IMR-90 (cell line): ENCODE measurements around the gene TBXAS1. TPM values are rescaled to one million over a fixed set of nuclear protein-coding genes. Genes with fewer than 3 reads are reported as not detected.

Experiments used
- ATAC-seq: fragments of 200-7000 bp; cut with Tn5 transposase; 2 replicates; pipeline ENCODE4 v1.9.1; 2020; ENCODE audit warnings: low read depth, mild to moderate bottlenecking, moderate library complexity
- BruUV-seq: library from RNA; stranded (reverse); fragments of 400-500 nt; replicated peaks from 2 replicates; lab custom pipeline; 2021; lab: Mats Ljungman, UMichigan
- CTCF ChIA-PET: fragments of 300-600 bp; formaldehyde crosslinking; extraction: SDS; loops from one replicate; lab custom pipeline; 2021; ENCODE audit warnings: antibody characterized with exemption; lab: Yijun Ruan, JAX
- POLR2A ChIA-PET: fragments of 300-600 bp; sonication (Branson Sonifier 250); formaldehyde crosslinking; loops from one replicate; lab custom pipeline; 2022; ENCODE audit warnings: antibody characterized with exemption; ENCODE audit not compliant: unreplicated experiment; lab: Charles Lee
- DNase-seq: peaks from one replicate; pipeline ENCODE4 v3.0.0; 2013
- H2AFZ ChIP-seq: replicated peaks from 2 replicates; pipeline ENCODE3; 2013; ENCODE audit warnings: low read length, mild to moderate bottlenecking; ENCODE audit not compliant: poor library complexity
- H2AK5ac ChIP-seq: 2 replicates; pipeline ENCODE4 v1.6.1; 2013; ENCODE audit warnings: low read depth, low read length, inconsistent platforms
- H2AK9ac ChIP-seq: replicated peaks from 2 replicates; pipeline ENCODE3; 2013; ENCODE audit warnings: mild to moderate bottlenecking, low read depth, low read length, moderate library complexity; ENCODE audit not compliant: poor library complexity
- H2BK120ac ChIP-seq: 2 replicates; pipeline ENCODE4 v1.6.1; 2013; ENCODE audit warnings: low read depth, low read length, inconsistent platforms
- H2BK15ac ChIP-seq: 3 replicates; pipeline ENCODE4 v1.6.1; 2013; ENCODE audit warnings: low read depth, low read length, inconsistent platforms
- H2BK20ac ChIP-seq: 2 replicates; pipeline ENCODE4 v1.6.1; 2013; ENCODE audit warnings: low read depth, mild to moderate bottlenecking, inconsistent platforms, low read length, moderate library complexity
- H2BK5ac ChIP-seq: 2 replicates; pipeline ENCODE4 v1.6.1; 2013; ENCODE audit warnings: mild to moderate bottlenecking, low read depth, low read length, inconsistent platforms; ENCODE audit not compliant: poor library complexity, severe bottlenecking
- H3K14ac ChIP-seq: replicated peaks from 2 replicates; pipeline ENCODE4 v1.6.1; 2013; ENCODE audit warnings: low read depth, low read length, inconsistent platforms
- H3K18ac ChIP-seq: 2 replicates; pipeline ENCODE4 v1.6.1; 2013; ENCODE audit warnings: low read depth, low read length, control low read depth
- H3K23ac ChIP-seq: 2 replicates; pipeline ENCODE4 v1.6.1; 2013; ENCODE audit warnings: low read depth, low read length, inconsistent platforms
- H3K27ac ChIP-seq: 2 replicates; pipeline ENCODE4 v1.5.1; 2013; ENCODE audit warnings: mild to moderate bottlenecking, control low read depth, low read length; ENCODE audit not compliant: insufficient read depth
- H3K27me3 ChIP-seq: 2 replicates; pipeline ENCODE4 v1.6.1; 2013; ENCODE audit warnings: low read length; ENCODE audit not compliant: control insufficient read depth, insufficient read depth
- H3K36me3 ChIP-seq: 2 replicates; pipeline ENCODE4 v1.6.1; 2013; ENCODE audit warnings: low read length, mixed read lengths; ENCODE audit not compliant: control insufficient read depth, insufficient read depth
- H3K4ac ChIP-seq: 2 replicates; pipeline ENCODE4 v1.6.1; 2013; ENCODE audit warnings: low read depth, low read length, inconsistent platforms
- H3K4me1 ChIP-seq: 2 replicates; pipeline ENCODE4 v1.6.1; 2013; ENCODE audit warnings: low read length, mixed read lengths; ENCODE audit not compliant: control insufficient read depth, insufficient read depth
- H3K4me2 ChIP-seq: 2 replicates; pipeline ENCODE4 v1.6.1; 2013; ENCODE audit warnings: low read depth, mild to moderate bottlenecking, control low read depth, low read length, moderate library complexity
- H3K4me3 ChIP-seq: 2 replicates; pipeline ENCODE4 v1.5.1; 2013; ENCODE audit warnings: low read depth, mild to moderate bottlenecking, control low read depth, low read length, moderate library complexity; ENCODE audit not compliant: insufficient read depth
- H3K56ac ChIP-seq: 2 replicates; pipeline ENCODE4 v1.6.1; 2013; ENCODE audit warnings: low read length, inconsistent platforms; ENCODE audit not compliant: insufficient read depth; ENCODE audit errors: extremely low read depth
- H3K79me1 ChIP-seq, 2 experiments: 2 replicates each; pipeline ENCODE4 v1.6.1; 2013; ENCODE audit warnings: low read length in 2 of 2, inconsistent platforms in 1 of 2, low read depth in 1 of 2
- H3K9ac ChIP-seq: 2 replicates; pipeline ENCODE4 v1.6.1; 2013; ENCODE audit warnings: low read depth, low read length, control low read depth
- H3K9me1 ChIP-seq: 2 replicates; pipeline ENCODE4 v1.6.1; 2013; ENCODE audit warnings: low read length, inconsistent platforms; ENCODE audit not compliant: insufficient read depth
- H3K9me3 ChIP-seq: 2 replicates; pipeline ENCODE4 v1.6.1; 2013; ENCODE audit warnings: low read length; ENCODE audit not compliant: control insufficient read depth, insufficient read depth
- H4K20me1 ChIP-seq: 2 replicates; pipeline ENCODE4 v1.6.1; 2013; ENCODE audit warnings: low read length, inconsistent platforms; ENCODE audit not compliant: insufficient read depth
- H4K5ac ChIP-seq: 2 replicates; pipeline ENCODE4 v1.6.1; 2013; ENCODE audit warnings: mild to moderate bottlenecking, low read depth, low read length, control low read depth
- H4K8ac ChIP-seq, 2 experiments: 2 replicates each; pipeline ENCODE4 v1.6.1; 2013; ENCODE audit warnings: low read depth in 2 of 2, low read length in 2 of 2, control low read depth in 1 of 2, inconsistent platforms in 1 of 2
- H4K91ac ChIP-seq: 2 replicates; pipeline ENCODE4 v1.6.1; 2013; ENCODE audit warnings: low read depth, low read length, inconsistent platforms; ENCODE audit not compliant: insufficient read depth
- MAZ ChIP-seq: IDR thresholded peaks from 2 replicates; pipeline ENCODE4 v1.6.1; 2012; ENCODE audit warnings: low read depth, mild to moderate bottlenecking, low read length, improper control_type of control experiment, moderate library complexity, borderline replicate concordance
- RCOR1 ChIP-seq: IDR thresholded peaks from 2 replicates; pipeline ENCODE4 v1.6.1; 2012; ENCODE audit warnings: mild to moderate bottlenecking, low read length, improper control_type of control experiment; ENCODE audit not compliant: insufficient replicate concordance
- SMC3 ChIP-seq: fragments of 150-350 bp; IDR thresholded peaks from 2 replicates; pipeline ENCODE4 v1.6.1; 2016; ENCODE audit warnings: low read depth, mild to moderate bottlenecking, antibody characterized with exemption, low read length, moderate library complexity
- WGBS, 2 experiments: methylation state at CpG; one replicate each; pipeline versions ENCODE4 v1.1.5 to v1.1.7; 2013; ENCODE audit warnings: missing lambda C conversion rate in 2 of 2; ENCODE audit not compliant: insufficient read length in 1 of 2; ENCODE audit errors: extremely low coverage in 2 of 2; 5-methylcytosine and 5-hydroxymethylcytosine counted together
- dilution Hi-C: fragments of 300-500 bp; cut with HindIII; formaldehyde crosslinking; loops from one replicate; pipeline ENCODE4 v1.14.3; 2018; ENCODE audit warnings: low sequenced_read_pairs; ENCODE audit not compliant: unreplicated experiment
- in situ Hi-C: fragments of 300-500 bp; cut with MboI; formaldehyde crosslinking; loops from 3 replicates; pipeline ENCODE4 v1.14.3; 2019; ENCODE audit warnings: low sequenced_read_pairs, inconsistent platforms, mixed read lengths
- intact Hi-C: fragments of 100-400 bp; cut with micrococcal nuclease; formaldehyde crosslinking; loops from 2 replicates; pipeline ENCODE4 v1.10.0; 2022
- polyA plus RNA-seq, 3 experiments: library from polyadenylated mRNA; depleted of rRNA; stranded (reverse); fragments of >200 nt; gene quantifications; 2 replicates each; pipeline ENCODE4 v1.2.3, GENCODE V29; 2012; ENCODE audit warnings: low replicate concordance in 1 of 3
- total RNA-seq: library from RNA; depleted of rRNA; stranded (reverse); fragments of >200 nt; gene quantifications from 2 replicates; pipeline ENCODE4 v1.2.3, GENCODE V29; 2012

TBXAS1 gene
- total and polyA plus RNA-seq, 2 of the 4 experiments (the other 2 are of a cell fraction), result 5.9 to 10.8 TPM

GRCh38 chr7:139901056-139901795 lies 72.2 kb downstream of the TBXAS1 start:
- Histone ChIP-seq H4K5ac (no peak overlapping the region), H4K20me1 (no peaks in the 10 kb centered on the region), H3K4me1 (no peaks in the 10 kb centered on the region; the same call in 1 of the 2 replicates), H2AK9ac (no peak overlapping the region), H3K4ac (no peak overlapping the region), H3K14ac (no peak overlapping the region; the same call in 1 of the 2 replicates), H3K79me1 (no peaks in the 10 kb centered on the region), H3K27ac (no peak overlapping the region), H2BK15ac (no peak overlapping the region), H3K9me1 (0 out of 2 replicates have a peak, but pooled peaks cover 2% of the 10 kb centered on the region), H2AK5ac (no peak overlapping the region), H4K8ac (no peak overlapping the region), H2AFZ (no peak overlapping the region), H3K56ac (no peak overlapping the region), H3K23ac (no peak overlapping the region), H3K4me2 (no peak overlapping the region), H3K36me3 (no peaks in the 10 kb centered on the region), H3K18ac (no peak overlapping the region), H2BK5ac (no peak overlapping the region), H2BK120ac (no peak overlapping the region), H3K9ac (no peak overlapping the region), H3K9me3 (no peaks in the 10 kb centered on the region), H4K91ac (no peak overlapping the region), H2BK20ac (no peak overlapping the region), H3K4me3 (no peak overlapping the region), H3K27me3 (no peaks in the 10 kb centered on the region)
- BruUV-seq, result no TSS peak
- WGBS, 2 experiments, result 94% methylated on average over 2 of the region's 6 CpGs; no CpG with 5 or more reads in 1 of the 2 experiments
- dilution Hi-C loops (no loop called here), in situ Hi-C loops (no loop called here), intact Hi-C loops (no loop called here)
- ChIA-PET CTCF (interaction anchor here (0.6 to 1.3 kb wide), 3 partner anchors 9 to 282 kb away, joined by 3 read pairs; no protein-coding TSS in a partner anchor), POLR2A (no interaction called here)
- no peak for TF ChIP-seq SMC3
- no peak for TF ChIP-seq RCOR1
- no peak for TF ChIP-seq MAZ
- no peak for DNase-seq
- no peak for ATAC-seq
